ENCODE measurements around the gene PTGES3.

PTGES3 gene

DNA sequence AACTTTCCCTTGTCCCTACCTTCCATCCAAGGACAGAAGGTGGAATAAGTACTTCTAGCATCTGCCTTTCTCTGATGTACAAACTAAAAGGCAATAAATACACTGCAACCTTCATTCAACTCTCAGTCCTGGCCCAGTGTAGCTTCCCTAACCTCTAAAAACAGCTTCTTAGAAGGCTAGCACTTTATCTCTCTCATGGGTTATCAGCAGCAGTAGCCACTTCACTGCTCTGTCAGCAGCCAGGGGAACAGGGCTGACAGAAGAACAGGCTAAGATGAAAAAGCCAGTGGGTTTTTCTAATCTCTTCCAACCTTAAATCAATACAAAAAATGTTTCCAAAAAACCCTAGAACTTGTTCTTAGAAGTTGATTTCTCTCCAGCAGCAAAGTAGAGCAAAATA is 71.2 kb downstream of the PTGES3 start:
- no peak for DNase-seq

DNA sequence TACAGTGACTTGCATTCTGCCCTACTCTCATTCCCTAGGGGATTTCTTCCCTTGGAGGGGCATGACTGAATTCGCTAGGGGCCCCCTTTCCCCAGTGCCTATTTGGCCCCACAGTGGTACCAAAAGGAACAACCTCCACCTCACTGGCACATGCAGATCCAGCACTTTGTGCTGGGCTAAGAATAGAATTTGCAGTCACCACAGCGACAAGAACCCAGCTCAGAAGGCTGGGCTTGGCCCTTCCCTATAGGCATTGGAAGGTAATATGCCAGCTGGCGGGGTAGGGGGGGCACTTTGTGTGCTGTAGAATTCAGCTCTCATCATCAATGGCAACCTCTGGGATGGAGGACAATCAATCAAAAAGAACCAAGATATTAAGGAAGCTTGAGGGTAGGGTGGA is 71.8 kb downstream of the PTGES3 start:
- no peak for DNase-seq

DNA sequence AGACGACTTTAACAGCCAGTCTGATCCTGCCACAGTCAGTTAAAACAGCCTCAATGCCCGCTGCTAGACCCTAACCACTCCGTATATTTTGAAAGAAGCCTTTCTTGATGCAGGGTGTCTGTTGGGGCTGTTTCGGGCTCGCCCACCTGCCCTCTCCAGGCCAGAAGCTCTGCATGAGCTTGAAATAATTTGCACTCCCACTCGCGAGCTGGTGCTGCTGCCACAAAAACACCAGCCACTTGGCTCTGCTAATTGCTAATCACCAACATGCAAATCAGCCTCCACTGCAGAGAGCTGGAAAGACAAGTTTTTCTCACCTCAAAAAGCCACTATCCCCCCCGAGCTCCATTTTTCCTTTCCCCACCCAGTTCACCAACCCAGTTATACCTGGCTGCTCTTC is 73.5 kb downstream of the PTGES3 start:
- DNase-seq, result no peak

Data from activated CD4-positive, alpha-beta T cell treated with anti-CD3 and anti-CD28 coated beads for 1 hour (primary cell).